Measurements from ENCODE around the gene TEKT4. TPM values are rescaled to one million over a fixed set of nuclear protein-coding genes. Genes with fewer than 3 reads are reported as not detected.
"Not testable (repeated sequence)": the region's sequence is repeated elsewhere in the genome, so short reads cannot be mapped to it uniquely, and the experiment has no call there.

TEKT4 gene
- total RNA-seq, 2 experiments from 2014 or later: not detected

GRCh38 chr2:94890234-94890633, 19.0 kb downstream of the TEKT4 start:
- Mint-ChIP-seq H3K4me1 (no peaks in the 10 kb centered on the region), H3K27me3 (peaks cover 12% of the 10 kb centered on the region), H3K9me3 (no peaks in the 10 kb centered on the region), H3K4me3 (no peak overlapping the region), H3K27ac (no peak overlapping the region), H3K36me3 (no peaks in the 10 kb centered on the region)
- POLR2A ChIA-PET: no interaction called here
- no peak for ATAC-seq (ENCODE audit: low read depth)
- no peak for DNase-seq

DNA sequence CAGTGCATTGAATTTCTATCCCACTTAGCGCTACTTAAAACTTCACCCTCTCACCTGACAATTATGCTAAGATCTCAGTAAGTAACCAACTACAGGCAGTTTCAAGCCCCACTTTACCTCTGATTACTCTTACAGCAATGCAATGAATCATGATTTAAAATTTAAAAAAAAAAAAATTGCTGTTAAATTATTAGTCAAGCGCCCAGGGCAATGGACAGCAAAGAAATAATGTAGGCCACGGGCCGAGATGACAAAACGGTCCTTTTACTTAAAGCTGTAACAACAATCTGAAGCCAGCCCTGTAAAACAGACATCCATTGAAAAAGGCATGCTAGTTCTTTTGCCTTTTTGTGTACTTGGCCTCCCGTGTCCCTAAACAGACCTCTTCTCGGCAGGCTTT, 24.0 kb downstream of the TEKT4 start:
- POLR2A ChIA-PET; H3K4me3 Mint-ChIP-seq; DNase-seq; ATAC-seq (ENCODE audit: low read depth); H3K36me3 Mint-ChIP-seq; H3K4me1 Mint-ChIP-seq; H3K27ac Mint-ChIP-seq; H3K9me3 Mint-ChIP-seq: not testable (repeated sequence)
- H3K27me3 Mint-ChIP-seq: peaks cover 14% of the 10 kb centered on the region

GRCh38 chr2:94906976-94907375, 35.7 kb downstream of the TEKT4 start:
- H3K27ac Mint-ChIP-seq; DNase-seq; POLR2A ChIA-PET; H3K9me3 Mint-ChIP-seq; H3K4me3 Mint-ChIP-seq; ATAC-seq (ENCODE audit: low read depth); H3K36me3 Mint-ChIP-seq; H3K4me1 Mint-ChIP-seq; H3K27me3 Mint-ChIP-seq: not testable (repeated sequence)

- H3K36me3 Mint-ChIP-seq: no peaks in the 10 kb centered on the region
- H3K27ac Mint-ChIP-seq: no peak overlapping the region
- no peak overlapping the region for H3K4me3 Mint-ChIP-seq
- ATAC-seq (ENCODE audit: low read depth) (no peak), DNase-seq (no peak)
- H3K9me3 Mint-ChIP-seq: no peaks in the 10 kb centered on the region
- POLR2A ChIA-PET: no interaction called here
- H3K27me3 Mint-ChIP-seq: peaks cover 2% of the 10 kb centered on the region
- H3K4me1 Mint-ChIP-seq: no peaks in the 10 kb centered on the region
These were observed 52.0 kb downstream of the TEKT4 start for GRCh38 chr2:94923196-94923595.

DNA sequence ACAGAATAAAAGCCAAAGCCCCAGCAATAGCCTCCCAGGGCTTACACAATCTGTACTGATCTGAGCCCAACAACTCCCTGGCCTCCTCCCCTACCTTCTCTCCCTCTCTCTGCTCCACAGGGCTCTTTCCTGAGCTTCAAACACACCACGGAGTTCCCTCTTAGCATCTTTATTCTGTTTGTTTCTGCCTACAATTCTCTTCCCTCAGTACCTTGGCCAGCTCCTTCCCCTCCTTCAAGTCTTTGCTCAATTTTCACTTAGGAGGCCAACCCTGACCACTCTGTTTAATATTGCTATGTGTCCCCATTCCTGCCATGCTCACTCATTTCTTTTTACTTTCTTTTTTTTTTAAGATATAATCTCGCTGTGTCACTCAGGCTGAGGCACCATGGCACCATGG, 53.8 kb downstream of the TEKT4 start:
- H3K27me3 Mint-ChIP-seq; ATAC-seq (ENCODE audit: low read depth); H3K4me1 Mint-ChIP-seq; H3K9me3 Mint-ChIP-seq; H3K27ac Mint-ChIP-seq; DNase-seq; H3K4me3 Mint-ChIP-seq; H3K36me3 Mint-ChIP-seq; POLR2A ChIA-PET: not testable (repeated sequence)

Other genes starting within 250 kb of the TEKT4 start
- 100 to 1,000 TPM; 174 to 184 TPM for gene MAL, start 154.3 kb downstream of the TEKT4 start, total RNA-seq